GM12875 (cell line): ENCODE measurements around the gene KIF4A.
"Not testable (repeated sequence)": the region's sequence is repeated elsewhere in the genome, so short reads cannot be mapped to it uniquely, and the experiment has no call there.

Experiments
- H3K4me3 ChIP-seq: one replicate; pipeline ENCODE4 v1.5.1; 2011; ENCODE audit warnings: low read depth, low read length, control low read depth
- TF ChIP-seq, protein P1 (sequence below): IDR thresholded peaks from 2 replicates; pipeline ENCODE4 v1.5.1; 2011; ENCODE audit warnings: low read depth, mild to moderate bottlenecking, control low read depth, inconsistent platforms, low read length, moderate library complexity, borderline replicate concordance; ENCODE audit not compliant: insufficient read depth

KIF4A gene

DNA sequence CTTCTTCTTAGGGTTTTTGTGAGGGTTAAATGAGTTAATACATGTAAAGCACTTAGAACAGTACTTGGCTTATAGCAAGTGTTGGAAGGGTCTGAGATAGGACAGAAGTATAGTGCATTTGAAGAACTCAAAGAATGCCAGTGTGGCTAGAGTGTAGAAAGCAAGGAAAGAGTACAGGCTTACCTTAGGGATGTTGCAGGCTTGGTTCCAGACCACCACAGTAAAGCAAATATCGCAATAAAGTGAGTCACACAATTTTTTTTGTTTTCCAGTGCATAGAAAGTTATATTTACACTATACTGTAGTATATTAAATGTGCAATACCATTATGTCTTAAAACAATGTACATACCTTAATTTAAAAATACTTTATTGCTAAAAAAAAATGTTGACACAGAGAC lies 41.3 kb downstream of the KIF4A start:
- TF ChIP-seq, protein P1, sequence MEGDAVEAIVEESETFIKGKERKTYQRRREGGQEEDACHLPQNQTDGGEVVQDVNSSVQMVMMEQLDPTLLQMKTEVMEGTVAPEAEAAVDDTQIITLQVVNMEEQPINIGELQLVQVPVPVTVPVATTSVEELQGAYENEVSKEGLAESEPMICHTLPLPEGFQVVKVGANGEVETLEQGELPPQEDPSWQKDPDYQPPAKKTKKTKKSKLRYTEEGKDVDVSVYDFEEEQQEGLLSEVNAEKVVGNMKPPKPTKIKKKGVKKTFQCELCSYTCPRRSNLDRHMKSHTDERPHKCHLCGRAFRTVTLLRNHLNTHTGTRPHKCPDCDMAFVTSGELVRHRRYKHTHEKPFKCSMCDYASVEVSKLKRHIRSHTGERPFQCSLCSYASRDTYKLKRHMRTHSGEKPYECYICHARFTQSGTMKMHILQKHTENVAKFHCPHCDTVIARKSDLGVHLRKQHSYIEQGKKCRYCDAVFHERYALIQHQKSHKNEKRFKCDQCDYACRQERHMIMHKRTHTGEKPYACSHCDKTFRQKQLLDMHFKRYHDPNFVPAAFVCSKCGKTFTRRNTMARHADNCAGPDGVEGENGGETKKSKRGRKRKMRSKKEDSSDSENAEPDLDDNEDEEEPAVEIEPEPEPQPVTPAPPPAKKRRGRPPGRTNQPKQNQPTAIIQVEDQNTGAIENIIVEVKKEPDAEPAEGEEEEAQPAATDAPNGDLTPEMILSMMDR: no peak
- H3K4me3 ChIP-seq: no peak overlapping the region

DNA sequence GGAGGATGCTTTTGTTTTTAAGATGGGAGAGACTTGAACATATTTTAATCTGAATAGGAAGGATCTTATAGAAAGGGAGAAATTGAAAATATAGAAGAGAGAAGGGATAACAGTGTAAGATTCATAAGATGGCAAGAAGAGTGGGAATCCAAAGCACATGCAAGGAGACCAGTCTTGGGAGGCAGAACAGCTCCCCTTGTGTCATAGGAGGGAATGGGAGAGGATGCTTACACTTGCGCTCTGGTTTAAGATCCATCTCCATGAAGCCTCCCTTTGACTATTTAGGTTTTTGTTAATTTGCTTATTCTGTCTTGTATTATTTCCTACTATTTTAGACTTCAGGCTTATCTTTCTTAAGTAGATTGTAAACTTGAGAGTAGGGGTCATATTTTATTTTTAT lies 42.7 kb downstream of the KIF4A start:
- no peak overlapping the region for H3K4me3 ChIP-seq
- TF ChIP-seq, protein P1: no peak

DNA sequence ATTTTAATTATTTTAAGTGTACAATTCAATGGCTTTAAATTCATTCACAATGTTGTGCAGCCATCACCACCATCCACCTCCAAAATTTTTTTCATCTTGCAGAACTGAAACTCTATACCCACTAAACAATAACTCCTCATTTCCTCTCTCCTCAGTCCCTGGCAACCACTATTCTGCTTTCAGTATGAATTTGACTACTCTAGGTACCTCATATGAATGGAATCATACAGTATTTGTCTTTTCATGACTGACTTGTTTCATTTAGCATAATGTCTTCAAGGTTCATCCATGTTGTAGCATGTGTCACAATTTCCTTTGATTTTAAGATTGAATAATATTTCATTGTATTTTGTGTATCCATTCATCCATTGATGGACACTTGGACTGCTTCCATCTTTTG lies 46.9 kb downstream of the KIF4A start:
- H3K4me3 ChIP-seq: no peak overlapping the region
- TF ChIP-seq, protein P1: no peak

DNA sequence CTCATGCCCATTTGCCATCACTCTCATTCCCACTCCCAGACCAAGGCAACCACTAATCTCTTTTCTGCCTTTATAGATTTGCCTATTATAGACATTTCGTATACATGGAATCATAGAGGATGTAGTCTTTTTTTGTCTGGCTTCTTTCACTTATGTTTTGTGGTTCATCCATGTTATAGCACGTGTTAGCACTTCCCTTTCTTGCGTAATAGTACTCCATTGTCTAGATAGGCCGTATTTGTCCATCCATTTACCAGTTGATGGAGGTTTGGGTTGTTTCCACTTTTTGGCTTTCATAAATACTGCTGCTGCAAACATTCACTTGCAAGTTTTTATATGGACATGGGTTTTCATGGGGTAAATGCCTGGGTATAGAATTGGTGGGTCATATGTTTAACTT lies 48.4 kb downstream of the KIF4A start:
- H3K4me3 ChIP-seq: no peak overlapping the region
- TF ChIP-seq, protein P1: no peak

DNA sequence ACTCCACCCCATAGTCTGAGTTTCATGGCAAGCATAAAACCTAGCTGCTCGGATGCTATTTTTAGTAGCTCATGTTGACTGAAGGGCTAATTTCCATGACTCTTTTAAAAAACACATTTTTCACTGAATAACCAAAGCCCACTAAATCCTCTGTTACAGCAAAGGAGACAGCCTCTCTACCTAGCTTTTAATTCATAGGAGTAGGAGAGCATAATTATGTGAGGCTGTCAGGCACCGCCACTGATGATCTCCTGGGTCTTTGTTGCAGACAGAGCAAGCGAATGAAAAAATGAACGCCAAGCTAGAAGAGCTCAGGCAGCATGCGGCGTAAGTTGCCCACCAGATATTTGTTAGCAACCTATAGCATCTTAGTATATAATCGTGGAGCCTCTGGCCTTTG lies 53.5 kb downstream of the KIF4A start:
- TF ChIP-seq, protein P1: no peak
- H3K4me3 ChIP-seq: no peak overlapping the region

DNA sequence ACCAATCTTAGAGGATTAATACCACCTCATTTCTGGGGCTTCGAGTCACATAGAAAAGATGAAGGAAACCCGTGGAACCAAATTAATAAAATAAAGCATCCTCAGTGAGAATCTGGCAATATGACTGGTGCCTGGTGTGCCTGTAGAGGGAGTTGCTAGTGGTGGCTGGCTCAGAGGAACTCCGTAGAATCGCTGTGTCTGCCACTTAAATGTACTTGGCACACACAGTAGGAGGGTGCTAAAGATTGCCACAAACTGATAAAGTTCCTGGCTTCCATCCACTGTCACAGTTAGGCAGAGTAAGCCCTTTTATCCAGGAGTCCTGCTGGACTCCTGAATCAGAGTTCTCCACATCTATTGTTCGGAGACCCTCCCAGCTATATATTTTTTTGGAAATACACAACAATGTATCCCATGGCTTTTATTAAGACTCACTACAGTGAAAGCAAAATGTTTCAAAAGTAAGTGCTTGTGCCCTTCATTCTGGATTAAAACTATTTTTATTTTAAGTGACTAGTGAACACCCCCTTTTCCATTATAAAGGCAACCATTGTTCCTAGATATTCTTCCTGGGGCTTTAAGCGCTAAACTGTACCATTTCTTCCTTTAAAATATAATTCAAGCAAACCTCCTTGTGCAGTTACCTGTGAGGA lies 56.6 kb downstream of the KIF4A start:
- TF ChIP-seq, protein P1: no peak
- H3K4me3 ChIP-seq: no peak overlapping the region

DNA sequence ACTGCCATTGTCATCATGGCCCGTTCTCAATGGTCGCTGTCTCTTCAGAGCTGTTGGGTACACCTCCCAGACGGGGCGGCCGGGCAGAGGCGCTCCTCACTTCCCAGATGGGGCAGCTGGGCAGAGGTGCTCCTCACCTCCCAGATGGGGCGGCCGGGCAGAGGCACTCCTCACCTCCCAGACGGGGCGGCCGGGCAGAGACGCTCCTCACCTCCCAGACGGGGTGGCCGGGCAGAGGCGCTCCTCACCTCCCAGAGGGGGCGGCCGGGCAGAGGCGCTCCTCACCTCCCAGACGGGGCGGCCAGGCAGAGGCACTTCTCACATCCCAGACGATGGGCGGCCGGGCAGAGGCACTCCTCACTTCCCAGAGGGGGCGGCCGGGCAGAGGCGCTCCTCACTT lies 58.9 kb downstream of the KIF4A start:
- H3K4me3 ChIP-seq: not testable (repeated sequence)

DNA sequence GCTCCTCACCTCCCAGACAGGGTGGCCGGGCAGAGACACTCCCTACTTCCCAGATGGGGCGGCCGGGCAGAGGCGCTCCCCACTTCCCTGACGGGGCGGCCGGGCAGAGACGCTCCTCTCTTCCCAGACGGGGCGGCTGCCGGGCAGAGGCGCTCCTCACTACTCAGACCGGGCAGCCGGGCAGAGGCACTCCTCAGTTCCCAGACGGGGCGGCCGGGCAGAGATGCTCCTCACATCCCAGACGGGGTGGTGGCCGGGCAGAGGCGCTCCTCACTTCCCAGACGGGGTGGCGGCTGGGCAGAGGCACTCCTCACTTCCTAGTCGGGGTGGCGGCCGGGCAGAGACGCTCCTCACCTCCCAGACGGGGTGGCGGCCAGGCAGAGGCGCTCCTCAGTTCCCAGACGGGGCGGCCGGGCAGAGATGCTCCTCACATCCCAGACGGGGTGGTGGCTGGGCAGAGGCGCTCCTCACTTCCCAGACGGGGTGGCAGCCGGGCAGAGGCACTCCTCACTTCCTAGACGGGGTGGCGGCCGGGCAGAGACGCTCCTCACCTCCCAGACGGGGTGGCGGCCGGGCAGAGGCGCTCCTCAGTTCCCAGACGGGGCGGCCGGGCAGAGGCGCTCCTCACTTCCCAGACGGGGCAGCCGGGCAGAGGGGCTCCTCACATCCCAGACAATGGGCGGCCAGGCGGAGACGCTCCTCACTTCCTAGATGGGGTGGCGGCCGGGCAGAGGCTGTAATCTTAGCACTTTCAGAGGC lies 59.6 kb downstream of the KIF4A start:
- H3K4me3 ChIP-seq: not testable (repeated sequence)
